GM19240 (cell line): Measurements from ENCODE around the gene KIR3DL1.
"Not testable (repeated sequence)": the region's sequence is repeated elsewhere in the genome, so short reads cannot be mapped to it uniquely, and the experiment has no call there.

Experiments used
- DNase-seq: peaks from one replicate; pipeline ENCODE4 v3.0.0; 2011; ENCODE audit warnings: low spot score; ENCODE audit not compliant: insufficient read length

Gene KIR3DL1

DNA sequence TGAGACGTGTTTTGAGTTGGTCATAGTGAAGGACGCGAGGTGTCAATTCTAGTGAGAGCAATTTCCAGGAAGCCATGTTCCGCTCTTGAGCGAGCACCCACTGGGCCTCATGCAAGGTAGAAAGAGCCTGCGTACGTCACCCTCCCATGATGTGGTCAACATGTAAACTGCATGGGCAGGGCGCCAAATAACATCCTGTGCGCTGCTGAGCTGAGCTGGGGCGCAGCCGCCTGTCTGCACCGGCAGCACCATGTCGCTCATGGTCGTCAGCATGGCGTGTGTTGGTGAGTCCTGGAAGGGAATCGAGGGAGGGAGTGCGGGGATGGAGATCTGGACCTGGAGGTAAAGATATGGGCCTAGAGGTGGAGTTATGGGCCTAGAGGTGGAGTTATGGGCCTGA, at the start of gene KIR3DL1:
Gene KIR3DL1, plus strand, starts transcription at position 218 of the 400 bp plus-strand sequence.
- not testable (repeated sequence) for DNase-seq

DNA sequence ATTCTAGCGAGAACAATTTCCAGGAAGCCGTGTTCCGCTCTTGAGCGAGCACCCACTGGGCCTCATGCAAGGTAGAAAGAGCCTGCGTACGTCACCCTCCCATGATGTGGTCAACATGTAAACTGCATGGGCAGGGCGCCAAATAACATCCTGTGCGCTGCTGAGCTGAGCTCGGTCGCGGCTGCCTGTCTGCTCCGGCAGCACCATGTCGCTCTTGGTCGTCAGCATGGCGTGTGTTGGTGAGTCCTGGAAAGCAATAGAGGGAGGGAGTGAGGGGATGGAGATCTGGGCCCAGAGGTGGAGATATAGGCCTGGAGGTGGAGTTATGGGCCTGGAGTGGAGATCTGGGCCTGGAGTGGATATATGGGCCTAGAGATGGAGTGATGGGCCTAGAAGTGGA, 46.6 kb upstream of the KIR3DL1 start, which contains the start of gene KIR2DL1:
Gene KIR2DL1, plus strand, starts transcription at position 148 of the 400 bp plus-strand sequence. Its CDS starts 58 bp downstream, at position 206.
- DNase-seq = not testable (repeated sequence)

- DNase-seq = not testable (repeated sequence)
Observed at GRCh38 chr19:54770511-54770910, 45.8 kb upstream of the KIR3DL1 start.

DNA sequence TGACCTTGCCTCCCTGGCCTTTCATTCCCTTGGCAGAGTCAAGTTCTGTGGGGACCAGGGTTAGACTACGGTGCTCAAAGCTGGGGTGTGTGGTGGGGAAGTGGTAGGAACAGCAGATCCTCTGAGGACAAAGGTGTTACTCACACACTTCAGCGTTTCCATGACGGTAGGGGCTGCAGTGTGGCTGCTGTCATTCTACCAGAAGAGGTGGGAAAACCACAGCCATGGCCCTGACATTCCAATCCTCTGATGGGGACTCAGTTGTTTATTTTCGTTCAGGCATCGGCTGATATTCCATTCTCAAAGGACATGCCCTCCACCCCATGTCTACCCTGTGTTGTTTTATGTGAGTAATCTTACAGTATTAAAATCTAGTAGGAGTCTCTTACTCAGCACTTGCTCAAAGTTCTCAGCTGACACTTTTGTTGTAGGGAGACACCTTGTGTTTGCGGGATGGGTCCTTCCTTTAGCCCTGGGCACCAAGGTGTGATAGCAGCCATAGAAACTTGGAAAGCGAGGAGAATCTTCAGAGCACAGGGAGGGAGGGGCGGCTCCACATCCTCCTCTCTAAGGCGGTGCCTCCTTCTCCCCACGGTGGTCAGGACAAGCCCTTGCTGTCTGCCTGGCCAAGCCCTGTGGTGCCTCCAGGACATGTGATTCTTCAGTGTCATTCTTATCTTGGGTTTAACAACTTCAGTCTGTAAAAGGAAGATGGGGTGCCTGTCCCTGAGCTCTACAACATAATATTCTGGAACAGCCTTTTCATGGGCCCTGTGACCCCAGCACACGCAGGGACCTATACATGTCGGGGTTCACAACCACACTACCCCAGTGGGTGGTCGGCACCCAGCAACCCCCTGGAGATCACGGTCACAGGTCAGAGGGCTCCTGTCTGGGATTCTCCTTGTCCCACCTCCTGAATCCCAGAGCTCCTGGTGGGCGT, 45.0 kb upstream of the KIR3DL1 start:
- DNase-seq = not testable (repeated sequence)

DNA sequence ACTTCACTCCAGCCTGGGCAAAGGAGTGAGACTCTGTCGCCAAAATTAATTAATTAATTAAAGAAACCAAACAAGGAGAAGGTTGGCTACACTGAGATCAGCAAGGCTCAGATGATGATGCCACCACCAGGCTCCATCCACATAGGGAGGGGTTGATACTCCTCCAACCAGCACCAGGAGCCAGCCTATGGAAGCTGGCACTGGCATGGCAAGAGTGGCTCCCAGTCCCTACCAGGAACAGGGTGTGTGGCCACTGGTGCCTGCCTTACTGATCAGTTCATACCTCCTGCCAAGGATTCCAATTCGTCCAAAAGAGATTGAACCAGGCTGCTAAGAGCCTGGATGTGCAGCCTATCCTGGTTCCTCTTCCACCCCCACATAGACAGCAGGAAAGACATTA, 43.6 kb upstream of the KIR3DL1 start:
- DNase-seq = not testable (repeated sequence)

GRCh38 chr19:54775095-54775815, 41.0 kb upstream of the KIR3DL1 start:
- DNase-seq = not testable (repeated sequence)

- DNase-seq = not testable (repeated sequence)
Observed at GRCh38 chr19:54775830-54776229, 40.4 kb upstream of the KIR3DL1 start.

DNA sequence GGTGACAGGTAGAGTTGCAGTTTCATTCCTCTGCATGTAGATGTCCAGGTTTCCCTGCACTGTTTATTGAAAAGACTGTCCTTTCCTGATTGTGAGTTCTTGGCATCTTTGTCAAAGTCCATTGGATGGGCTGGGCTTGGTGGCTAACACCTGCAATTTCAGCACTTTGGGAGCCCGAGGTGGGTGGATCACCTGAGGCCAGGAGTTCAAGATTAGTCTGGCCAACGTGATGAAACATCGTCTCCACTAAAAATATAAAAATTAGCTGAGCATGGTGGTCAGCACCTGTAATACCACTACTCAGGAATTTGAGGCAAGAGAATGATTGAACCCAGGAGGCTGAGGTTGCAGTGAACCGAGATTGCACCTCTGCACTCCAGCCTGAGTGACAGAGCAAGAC, 38.4 kb upstream of the KIR3DL1 start:
- DNase-seq = not testable (repeated sequence)

DNA sequence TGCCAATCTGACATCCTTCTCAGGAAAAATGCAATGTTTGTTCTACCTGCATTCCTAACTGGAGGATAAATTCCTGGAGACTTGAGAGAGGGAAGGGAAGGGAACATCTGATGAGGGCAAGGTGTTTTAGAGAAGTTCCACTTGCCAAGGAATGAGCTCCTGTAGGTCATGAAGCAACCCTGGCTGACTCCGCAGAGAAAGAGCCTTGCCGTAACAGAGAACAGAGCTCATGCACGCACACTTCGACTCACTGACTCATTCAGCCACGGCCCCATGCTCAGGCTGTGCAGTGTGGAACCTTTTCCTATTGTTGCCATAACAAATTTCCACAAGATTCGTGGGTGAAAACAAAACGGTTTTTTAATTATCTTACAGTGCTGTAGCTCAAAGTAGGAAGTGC, 37.4 kb upstream of the KIR3DL1 start:
- not testable (repeated sequence) for DNase-seq

DNA sequence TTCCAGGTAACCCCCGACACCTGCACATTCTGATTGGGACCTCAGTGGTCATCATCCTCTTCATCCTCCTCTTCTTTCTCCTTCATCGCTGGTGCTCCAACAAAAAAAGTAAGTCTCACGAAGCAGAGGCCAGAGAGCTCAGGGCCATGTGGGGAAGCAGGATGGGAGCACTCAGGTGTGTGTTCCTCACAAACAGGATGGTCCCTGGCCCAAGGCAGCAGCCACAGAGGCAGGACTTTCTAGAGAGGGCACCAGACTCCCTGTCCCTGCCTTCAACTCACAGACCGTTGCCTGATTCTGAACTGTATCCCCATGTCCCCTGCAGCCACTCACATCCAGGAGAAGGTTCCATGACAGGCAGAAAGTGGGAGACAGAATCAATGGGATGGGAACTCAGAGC, 33.4 kb upstream of the KIR3DL1 start:
- DNase-seq = not testable (repeated sequence)

GRCh38 chr19:54786091-54786723, 30.1 kb upstream of the KIR3DL1 start:
- not testable (repeated sequence) for DNase-seq

DNA sequence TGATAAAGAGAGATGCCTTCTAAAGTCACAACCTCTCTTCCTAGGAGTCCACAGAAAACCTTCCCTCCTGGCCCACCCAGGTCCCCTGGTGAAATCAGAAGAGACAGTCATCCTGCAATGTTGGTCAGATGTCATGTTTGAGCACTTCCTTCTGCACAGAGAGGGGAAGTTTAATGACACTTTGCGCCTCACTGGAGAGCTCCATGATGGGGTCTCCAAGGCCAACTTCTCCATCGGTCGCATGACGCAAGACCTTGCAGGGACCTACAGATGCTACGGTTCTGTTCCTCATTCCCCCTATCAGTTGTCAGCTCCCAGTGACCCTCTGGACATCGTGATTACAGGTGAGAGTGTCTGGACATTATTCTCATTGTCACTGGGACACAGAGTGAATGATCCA, 28.1 kb upstream of the KIR3DL1 start:
- DNase-seq = not testable (repeated sequence)

DNA sequence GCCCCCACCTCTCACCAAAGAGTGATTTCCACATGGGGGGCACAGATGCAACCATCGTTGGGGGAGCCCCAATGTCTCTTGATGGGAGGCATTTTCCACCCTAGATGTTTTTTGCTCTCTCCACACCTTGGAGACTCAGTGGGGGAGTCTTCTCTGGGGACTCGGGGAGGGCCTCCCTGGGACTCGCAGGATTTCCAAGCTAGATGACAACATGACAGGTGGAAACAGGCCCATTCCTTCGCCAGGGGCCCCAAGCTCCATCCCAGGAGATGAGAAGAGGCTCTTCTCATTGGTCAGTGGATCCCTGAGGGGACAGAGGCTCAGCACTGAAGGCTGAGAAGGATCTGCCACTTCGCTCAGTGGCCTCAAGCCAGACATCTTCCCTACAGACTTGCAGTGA, 25.6 kb upstream of the KIR3DL1 start:
- DNase-seq = no peak

DNA sequence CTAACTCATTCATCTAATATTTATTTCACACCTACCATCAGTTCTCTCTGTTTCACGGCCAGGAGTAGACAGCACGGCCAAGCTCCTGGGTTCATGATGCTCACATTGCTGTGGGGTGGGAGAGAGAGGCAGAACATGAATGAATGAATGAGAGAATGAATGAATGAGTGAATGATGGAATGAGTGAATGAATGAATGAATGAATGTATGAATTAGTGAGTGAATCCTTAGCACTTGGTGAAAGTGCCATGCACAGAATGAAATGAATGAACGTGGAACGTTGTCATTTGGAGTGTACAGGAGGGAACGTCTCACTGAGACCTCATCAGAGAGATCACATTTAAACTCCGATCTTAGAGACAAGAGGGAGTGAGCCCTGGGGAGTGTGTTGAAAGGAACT, 24.8 kb upstream of the KIR3DL1 start:
- DNase-seq = no peak

GRCh38 chr19:54792814-54793213, 23.5 kb upstream of the KIR3DL1 start:
- DNase-seq = no peak

DNA sequence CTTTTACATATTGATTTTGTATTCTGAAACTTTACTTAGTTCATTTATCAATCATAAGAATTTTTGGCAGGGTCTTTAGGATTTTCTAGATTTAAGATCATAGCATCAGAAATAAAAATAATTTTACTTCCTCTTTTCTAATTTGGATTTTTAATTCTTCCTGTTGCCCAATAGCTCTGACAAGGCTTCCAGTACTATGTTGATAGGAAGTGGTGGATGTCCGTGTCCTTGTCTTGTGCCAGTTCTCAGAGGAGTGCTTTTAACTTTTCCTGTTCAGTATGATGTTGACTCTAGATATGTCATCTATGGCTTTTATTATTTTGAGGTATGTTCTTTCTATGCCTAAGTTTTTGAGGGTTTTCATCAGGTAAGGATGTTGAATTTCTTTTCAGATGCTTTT, 20.5 kb upstream of the KIR3DL1 start:
- DNase-seq = no peak

- no peak for DNase-seq
Observed at GRCh38 chr19:54803410-54803809, 12.9 kb upstream of the KIR3DL1 start, which contains the start of gene KIR2DL4. Gene KIR2DL4 (plus strand): TSS chr19:54803610. CDS start chr19:54803652, 42 bp downstream.

DNA sequence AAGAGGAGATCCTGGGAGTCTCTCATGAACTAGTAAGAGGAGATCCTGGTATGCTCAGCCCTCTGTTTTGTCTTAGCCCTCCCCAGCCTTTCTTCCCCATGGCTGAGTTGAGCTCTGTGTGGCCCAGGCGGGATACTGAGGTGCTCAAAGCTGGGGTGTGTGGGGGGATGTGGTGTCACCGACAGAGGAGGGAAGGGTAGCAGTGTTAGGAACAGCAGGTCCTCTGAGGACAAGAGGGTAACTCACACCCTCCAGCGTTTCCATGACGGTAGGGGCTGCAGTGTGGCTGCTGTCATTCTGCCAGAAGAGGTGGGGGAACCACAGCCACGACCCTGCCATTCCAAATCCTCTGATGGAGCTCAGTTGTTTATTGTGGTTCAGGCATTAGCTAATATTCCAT, 12.2 kb upstream of the KIR3DL1 start:
- DNase-seq = no peak

DNA sequence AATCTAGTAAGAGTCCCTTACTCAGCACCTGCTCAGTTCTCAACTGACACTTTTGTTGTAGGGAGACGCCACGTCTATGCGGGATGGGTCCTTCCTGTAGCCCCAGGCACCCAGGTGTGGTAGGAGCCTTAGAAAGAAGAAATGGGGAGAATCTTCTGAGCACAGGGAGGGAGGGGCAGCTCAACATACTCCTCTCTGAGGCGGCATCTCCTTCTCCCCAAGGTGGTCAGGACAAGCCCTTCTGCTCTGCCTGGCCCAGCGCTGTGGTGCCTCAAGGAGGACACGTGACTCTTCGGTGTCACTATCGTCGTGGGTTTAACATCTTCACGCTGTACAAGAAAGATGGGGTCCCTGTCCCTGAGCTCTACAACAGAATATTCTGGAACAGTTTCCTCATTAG, 11.7 kb upstream of the KIR3DL1 start:
- DNase-seq = no peak

- DNase-seq = no peak
Observed at GRCh38 chr19:54805665-54806515, 10.4 kb upstream of the KIR3DL1 start.

DNA sequence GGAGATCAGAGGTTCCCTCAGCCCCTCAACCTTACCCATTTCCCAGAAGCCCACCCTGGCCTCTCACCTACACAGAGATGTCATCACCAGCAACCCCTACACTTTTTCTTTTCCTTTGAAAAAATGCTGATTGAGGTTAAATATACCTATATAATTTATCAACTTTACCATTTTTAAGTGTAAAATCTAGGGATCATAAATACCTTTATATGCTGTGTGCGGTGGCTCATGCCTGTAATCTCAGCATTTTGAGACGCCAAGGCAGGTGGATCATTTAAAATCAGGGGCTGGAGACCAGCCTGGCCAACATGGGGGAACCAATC, 9.8 kb upstream of the KIR3DL1 start:
- no peak for DNase-seq
